Heart left ventricle (tissue), 16 donors: Measurements from ENCODE around the gene PDAP1. TPM values are rescaled to one million over a fixed set of nuclear protein-coding genes. Genes with fewer than 3 reads are reported as not detected.
"Not testable (repeated sequence)": the region's sequence is repeated elsewhere in the genome, so short reads cannot be mapped to it uniquely, and the experiment has no call there.

Source experiments
- ATAC-seq, 4 donors: fragments of 200-7000 bp; cut with Tn5 transposase; one replicate each; pipeline ENCODE4 v1.9.1; 2020 to 2022; ENCODE audit warnings: moderate library complexity in 4 of 4, mild to moderate bottlenecking in 3 of 4, moderate number of reproducible peaks in 1 of 4
- DNase-seq, 5 donors: peaks; one replicate each; pipeline ENCODE4 v3.0.0-alpha.2; 2020
- H3K27ac ChIP-seq, 12 donors: fragments of 200-600 bp; sonication (generic) in 4 of 12; one replicate each; pipeline versions ENCODE4 v1.5.0 to v1.8.0; 2016 to 2022; ENCODE audit warnings: mild to moderate bottlenecking in 2 of 12
- H3K27me3 ChIP-seq, 9 donors: fragments of 200-600 bp; sonication (generic) in 2 of 9; one replicate each; pipeline versions ENCODE4 v1.5.1 to v1.8.0; 2016 to 2022; ENCODE audit warnings: mild to moderate bottlenecking in 3 of 9
- H3K36me3 ChIP-seq, 9 donors: fragments of 200-600 bp; sonication (generic) in 2 of 9; one replicate each; pipeline versions ENCODE4 v1.5.0 to v1.8.0; 2018 to 2022; ENCODE audit warnings: mild to moderate bottlenecking in 2 of 9
- H3K4me1 ChIP-seq, 12 donors: fragments of 200-600 bp; sonication (generic) in 4 of 12; one replicate each; pipeline versions ENCODE4 v1.5.0 to v1.8.0; 2016 to 2022; ENCODE audit warnings: mild to moderate bottlenecking in 3 of 12
- H3K4me3 ChIP-seq, 12 donors: fragments of 200-600 bp; sonication (generic) in 4 of 12; one replicate each; pipeline versions ENCODE4 v1.5.0 to v1.8.0; 2017 to 2022; ENCODE audit warnings: mild to moderate bottlenecking in 9 of 12, moderate library complexity in 4 of 12
- H3K9me3 ChIP-seq, 12 donors: fragments of 200-600 bp; sonication (generic) in 4 of 12; one replicate each; pipeline versions ENCODE4 v1.5.0 to v1.8.0; 2016 to 2022; ENCODE audit warnings: mild to moderate bottlenecking in 1 of 12
- POLR2A ChIP-seq, 2 donors: fragments of 450-650 bp; IDR thresholded peaks; one replicate each; pipeline ENCODE4 v1.6.1; 2017; ENCODE audit warnings: antibody characterized with exemption in 2 of 2, mild to moderate bottlenecking in 2 of 2, moderate library complexity in 2 of 2
- WGBS, 4 donors: extraction: QIAGEN DNeasy Blood & Tissue Kit in 2 of 4; methylation state at CpG; one replicate each; pipeline versions ENCODE4 v1.1.5 to v1.1.7; 2013 to 2018; 5-methylcytosine and 5-hydroxymethylcytosine counted together
- intact Hi-C, 10 donors: fragments of 100-400 bp; cut with DNase I; formaldehyde crosslinking; loops; one replicate each; pipeline versions ENCODE4 v1.11.1 to v1.14.2; 2022
- polyA plus RNA-seq, 2 donors: library from polyadenylated mRNA; stranded (reverse); fragments of 200-250 nt; gene quantifications; one replicate each; pipeline ENCODE4 v1.2.3, GENCODE V29; 2013
- total RNA-seq, 9 donors: library from RNA; depleted of rRNA in 2 of 9; stranded (reverse); fragments of >200 nt in 2 of 9; fragmentation: NEBNext Ultra II Directional in 3 of 9; extraction: Animal tissue kit (Norgen Biotek cat#: 25700) in 3 of 9; gene quantifications; one replicate each; pipeline versions ENCODE4 v1.1.0 to v1.2.4, GENCODE V29; 2016 to 2023
- TF ChIP-seq, protein P1 (sequence below), 12 donors: fragments of 200-600 bp; sonication (generic) in 4 of 12; IDR thresholded peaks; one replicate each; pipeline versions ENCODE4 v1.5.0 to v1.8.0; 2018 to 2022; ENCODE audit warnings: antibody characterized with exemption in 12 of 12, mild to moderate bottlenecking in 5 of 12
- donor health status: ischemic (EF 13 %, LVEDD 7.1; RV severe dilation, severe dysfunction).
- donor health status: healthy with polysubstance abuse.
- donor health status: DM: no; HTN: yes; CAD: no.
- donor health status: DM: no; HTN: no; CAD: no.
- donor health status: ischemic (EF 25% LVEDD 6.9; RV normal size, moderate dysfunction).
- donor health status: ischemic (EF 25% LVEDD 5.7; RV mildly dilated, moderate dysfunction).
- donor health status: healthy.
- donor health status: DM: yes; HTN: yes; CAD: no.
- donor health status: ischemic (EF 35%, LVEDD 5.7; RV mildly dilated, moderate dysfunction).
- donor health status: nonischemic (EF 11% LVEDD 7.7; RV severe dilation, severe dysfunction).
- donor health status: DM: yes; HTN: yes; CAD: no.
- donor health status: PGD.
- donor health status: ischemic (EF 29% LVEDD 5.4; RV normal size, mild dysfunction).
- donor health status: nonischemic (EF 23%, LVEDD 6.1; RV moderate dilation, normal function).

PDAP1 gene
- total and polyA plus RNA-seq, 11 donors, result 88.7 to 309 (median 102) TPM

DNA sequence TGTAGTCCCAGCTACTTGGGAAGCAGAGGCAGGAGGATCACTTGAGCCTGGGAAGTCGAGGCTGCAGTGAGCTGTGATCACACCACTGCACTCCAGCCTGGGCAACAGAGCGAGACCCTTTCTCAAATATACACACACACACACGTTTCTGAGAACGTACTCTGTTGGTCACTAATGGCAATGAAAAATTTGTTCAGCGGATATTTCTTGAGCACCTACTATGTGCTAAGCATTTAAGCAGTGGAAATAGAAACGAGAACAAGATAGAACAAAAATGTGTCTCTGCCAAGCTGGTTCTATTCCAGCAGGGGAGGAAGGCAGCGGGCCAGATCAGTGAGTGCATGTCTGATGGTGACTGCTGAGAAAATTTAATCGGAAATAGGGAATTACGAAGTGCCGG is 25.2 kb downstream of the PDAP1 start:
- WGBS, 4 donors, result 88 to 92% (median 91%) methylated on average over 10 of the region's 10 CpGs
- Histone ChIP-seq H3K4me3 (no peak overlapping the region), H3K36me3 (peaks cover 0 to 67% (median 24%) of the 10 kb centered on the region in 9 donors), H3K9me3 (no peaks in the 10 kb centered on the region), H3K27ac (no peak overlapping the region), H3K27me3 (no peaks in the 10 kb centered on the region), H3K4me1 (peaks cover 0 to 62% (median 32%) of the 10 kb centered on the region in 12 donors)
- DNase-seq, result no peak
- intact Hi-C loops, result no loop called here
- no peak for TF ChIP-seq POLR2A (IDR thresholded peaks at IDR 0.05)
- no peak for ATAC-seq

DNA sequence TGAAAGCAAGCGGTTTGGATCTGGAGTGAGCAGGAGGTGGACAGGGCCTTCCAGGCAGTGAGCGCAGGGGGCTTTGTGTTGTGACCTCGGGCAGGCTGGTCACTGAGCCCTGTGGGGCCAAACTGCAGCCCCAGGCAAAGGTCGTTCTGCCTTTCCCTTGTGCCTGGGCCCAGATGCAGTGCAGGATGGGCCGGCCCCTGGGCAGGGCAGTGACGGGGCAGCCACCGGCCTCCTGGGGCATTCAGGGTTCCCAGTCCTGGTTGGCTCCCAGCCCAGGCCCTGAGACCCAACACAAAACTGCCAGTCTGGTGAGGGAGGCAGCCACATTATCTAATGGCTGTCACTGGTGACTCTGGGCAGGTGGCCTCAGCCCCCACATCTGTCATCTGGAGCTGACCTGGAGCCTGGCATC is 26.7 kb downstream of the PDAP1 start:
- 27 to 64% (median 50%) methylated on average over 5 to 7 of the region's 7 CpGs for WGBS, 4 donors
- H3K4me1 ChIP-seq, result peaks cover 0 to 77% (median 32%) of the 10 kb centered on the region in 12 donors
- H3K4me3 ChIP-seq, result no peak overlapping the region
- H3K27me3 ChIP-seq, result no peaks in the 10 kb centered on the region
- TF ChIP-seq POLR2A (IDR thresholded peaks at IDR 0.05), result no peak
- TF ChIP-seq, protein P1, sequence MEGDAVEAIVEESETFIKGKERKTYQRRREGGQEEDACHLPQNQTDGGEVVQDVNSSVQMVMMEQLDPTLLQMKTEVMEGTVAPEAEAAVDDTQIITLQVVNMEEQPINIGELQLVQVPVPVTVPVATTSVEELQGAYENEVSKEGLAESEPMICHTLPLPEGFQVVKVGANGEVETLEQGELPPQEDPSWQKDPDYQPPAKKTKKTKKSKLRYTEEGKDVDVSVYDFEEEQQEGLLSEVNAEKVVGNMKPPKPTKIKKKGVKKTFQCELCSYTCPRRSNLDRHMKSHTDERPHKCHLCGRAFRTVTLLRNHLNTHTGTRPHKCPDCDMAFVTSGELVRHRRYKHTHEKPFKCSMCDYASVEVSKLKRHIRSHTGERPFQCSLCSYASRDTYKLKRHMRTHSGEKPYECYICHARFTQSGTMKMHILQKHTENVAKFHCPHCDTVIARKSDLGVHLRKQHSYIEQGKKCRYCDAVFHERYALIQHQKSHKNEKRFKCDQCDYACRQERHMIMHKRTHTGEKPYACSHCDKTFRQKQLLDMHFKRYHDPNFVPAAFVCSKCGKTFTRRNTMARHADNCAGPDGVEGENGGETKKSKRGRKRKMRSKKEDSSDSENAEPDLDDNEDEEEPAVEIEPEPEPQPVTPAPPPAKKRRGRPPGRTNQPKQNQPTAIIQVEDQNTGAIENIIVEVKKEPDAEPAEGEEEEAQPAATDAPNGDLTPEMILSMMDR (IDR thresholded peaks at IDR 0.05), result no peak
- H3K27ac ChIP-seq, result peak overlapping the region in 2 of 12 donors; percentile 7 to 97
- H3K36me3 ChIP-seq, result peaks cover 0 to 67% (median 22%) of the 10 kb centered on the region in 9 donors
- ATAC-seq (no peak), DNase-seq (peak in 1 of 5 donors; percentile 40)
- H3K9me3 ChIP-seq, result no peaks in the 10 kb centered on the region
- intact Hi-C loops, result no loop called here

DNA sequence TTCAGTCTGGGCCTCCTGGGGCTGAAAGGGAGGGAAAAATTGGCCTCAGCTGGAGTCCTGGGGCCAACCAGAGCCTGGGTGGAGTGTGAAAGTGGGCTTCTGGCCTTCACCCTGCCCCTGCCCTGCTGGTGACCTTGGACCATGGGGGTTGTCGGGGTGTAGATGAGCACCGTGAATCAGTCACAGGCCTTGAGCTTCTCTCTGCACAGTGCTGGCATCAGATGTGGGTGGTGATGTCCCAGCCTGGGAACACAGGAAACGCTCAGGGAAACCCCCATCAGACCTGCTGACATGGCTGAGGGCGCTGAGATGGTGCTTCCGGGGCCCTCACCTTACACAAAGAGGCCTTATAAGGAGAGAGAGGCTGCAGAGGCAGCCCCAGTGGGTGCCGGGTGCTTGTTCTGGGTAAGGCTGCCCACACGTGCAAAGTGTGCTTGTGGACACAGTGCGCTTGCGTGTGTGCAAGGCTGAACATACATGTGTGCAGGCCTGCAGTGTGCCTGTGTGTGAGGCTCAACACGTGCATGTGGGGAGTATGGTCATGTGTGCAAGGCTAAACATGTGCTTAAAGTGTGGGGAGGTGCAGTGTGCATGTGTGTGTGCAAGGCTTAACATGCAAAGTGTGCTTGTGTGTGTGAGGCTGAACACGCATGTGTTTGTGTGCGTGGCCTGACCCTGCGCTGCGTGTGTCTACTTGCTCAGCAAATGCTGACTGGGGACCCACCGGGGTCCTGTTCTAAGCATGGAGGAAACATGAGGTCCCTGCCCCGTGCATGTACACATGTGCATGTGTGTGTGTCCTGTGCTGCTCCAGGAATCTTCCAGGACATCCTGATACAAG is 27.4 kb downstream of the PDAP1 start:
- H3K4me3 ChIP-seq, result peak overlapping the region in 4 of 12 donors; percentile 20 to 57 (median 47)
- H3K36me3 ChIP-seq, result peaks cover 0 to 65% (median 15%) of the 10 kb centered on the region in 9 donors
- H3K27ac ChIP-seq, result peak overlapping the region in 11 of 12 donors; percentile 74 to 97 (median 83)
- no peaks in the 10 kb centered on the region for H3K27me3 ChIP-seq
- DNase-seq (peak in 1 of 5 donors; percentile 71), ATAC-seq (peak in 2 of 4 donors; percentile 20 to 35)
- H3K4me1 ChIP-seq, result peaks cover 0 to 84% (median 33%) of the 10 kb centered on the region in 12 donors
- WGBS, 4 donors, result 61 to 68% (median 65%) methylated on average over 13 to 16 of the region's 16 CpGs
- TF ChIP-seq POLR2A (IDR thresholded peaks at IDR 0.05), result no peak
- TF ChIP-seq, protein P1 (IDR thresholded peaks at IDR 0.05), result no peak
- no peaks in the 10 kb centered on the region for H3K9me3 ChIP-seq
- intact Hi-C loops, result no loop called here

DNA sequence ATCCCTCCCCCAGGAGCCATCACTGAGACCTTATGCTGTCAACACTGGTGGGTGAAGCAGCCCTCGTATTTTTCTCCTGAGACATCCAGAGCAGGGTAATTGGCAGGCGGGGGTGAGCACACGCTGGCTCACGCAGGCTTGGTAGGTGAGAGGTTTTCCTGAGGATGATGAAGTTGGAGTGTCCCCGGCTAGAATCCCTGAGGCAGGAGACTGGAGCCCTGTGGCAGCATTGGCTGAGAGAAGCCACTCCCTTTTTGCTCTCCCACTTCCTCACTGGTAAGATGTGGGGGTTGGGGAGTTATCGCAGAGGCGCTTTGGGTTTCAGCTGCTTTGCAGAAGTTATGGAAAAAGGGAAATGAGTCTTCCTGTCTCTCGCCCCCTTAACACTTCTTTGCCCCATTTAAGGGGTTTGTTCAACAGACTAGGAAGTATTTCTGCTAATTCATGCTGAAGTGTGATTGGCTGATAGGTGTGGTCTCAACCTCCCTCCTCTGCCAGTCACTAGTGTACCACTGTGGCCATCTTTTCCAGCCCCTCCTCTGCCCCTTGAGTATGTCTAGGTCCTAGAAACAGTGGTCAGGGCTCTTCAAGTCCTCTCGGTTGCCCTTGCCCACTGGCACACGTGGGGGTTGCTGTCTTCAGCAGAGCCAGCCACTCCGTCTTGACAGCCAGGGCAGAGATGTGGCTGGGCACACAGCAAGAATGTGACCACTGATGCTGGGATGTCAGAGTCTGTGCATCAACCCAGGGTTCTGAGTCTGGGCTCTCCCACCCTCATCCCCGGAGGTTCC is 28.2 kb downstream of the PDAP1 start:
- TF ChIP-seq, protein P1 (IDR thresholded peaks at IDR 0.05), result no peak
- no peak for TF ChIP-seq POLR2A (IDR thresholded peaks at IDR 0.05)
- Histone ChIP-seq H3K27ac (peak overlapping the region; percentile 74 to 97 (median 83)), H3K9me3 (no peaks in the 10 kb centered on the region), H3K27me3 (no peaks in the 10 kb centered on the region), H3K4me1 (peaks cover 0 to 90% (median 39%) of the 10 kb centered on the region in 12 donors), H3K4me3 (peak overlapping the region in 9 of 12 donors; percentile 4 to 57 (median 37)), H3K36me3 (peaks cover 0 to 56% (median 11%) of the 10 kb centered on the region in 9 donors)
- 35 to 47% (median 40%) methylated on average over 11 to 12 of the region's 12 CpGs for WGBS, 4 donors
- peak in 4 of 5 donors; percentile 61 to 65 (median 64) for DNase-seq
- intact Hi-C loops, result no loop called here
- peak; percentile 21 to 66 (median 40) for ATAC-seq

DNA sequence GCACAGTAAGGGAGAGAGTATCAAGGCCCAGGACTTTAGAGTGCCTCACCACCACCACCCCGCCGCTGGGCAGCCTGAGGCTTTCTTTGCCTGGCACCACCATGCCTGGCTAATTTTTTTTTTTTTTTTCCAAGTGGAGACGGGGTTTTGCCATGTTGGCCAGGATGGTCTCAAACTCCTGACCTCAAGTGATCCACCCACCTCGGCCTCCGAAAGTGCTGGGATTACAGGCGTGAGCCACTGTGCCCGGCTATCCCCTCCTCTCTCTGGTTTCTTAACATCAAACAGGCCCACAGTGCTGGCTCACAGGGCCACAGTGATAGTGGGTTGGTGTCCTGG is 28.7 kb downstream of the PDAP1 start:
- not testable (repeated sequence) for H3K9me3 ChIP-seq, H3K27me3 ChIP-seq, ATAC-seq, DNase-seq
- Histone ChIP-seq H3K36me3 (peaks cover 0 to 56% (median 11%) of the 10 kb centered on the region in 9 donors), H3K27ac (peak overlapping the region; percentile 74 to 97 (median 83)), H3K4me3 (peak overlapping the region in 9 of 12 donors; percentile 4 to 57 (median 37)), H3K4me1 (peaks cover 0 to 89% (median 39%) of the 10 kb centered on the region in 12 donors)
- intact Hi-C loops, result loop anchor here in 1 of 10 donors (1.0 kb wide), 1 partner anchor 29 kb away; the partner anchor contains the start of genes BUD31 and PDAP1
- 44 to 67% (median 61%) methylated on average over 7 of the region's 7 CpGs for WGBS, 4 donors
